ENCODE data around the gene RAB10. TPM values are rescaled to one million over a fixed set of nuclear protein-coding genes. Genes with fewer than 3 reads are reported as not detected.

Gene RAB10
- total and polyA plus RNA-seq, 2 of the 13 experiments (the other 11 are each of a cell fraction or from before 2014, with no cell fraction given) = 48.2 to 120 TPM

- TF ChIP-seq, protein P1, sequence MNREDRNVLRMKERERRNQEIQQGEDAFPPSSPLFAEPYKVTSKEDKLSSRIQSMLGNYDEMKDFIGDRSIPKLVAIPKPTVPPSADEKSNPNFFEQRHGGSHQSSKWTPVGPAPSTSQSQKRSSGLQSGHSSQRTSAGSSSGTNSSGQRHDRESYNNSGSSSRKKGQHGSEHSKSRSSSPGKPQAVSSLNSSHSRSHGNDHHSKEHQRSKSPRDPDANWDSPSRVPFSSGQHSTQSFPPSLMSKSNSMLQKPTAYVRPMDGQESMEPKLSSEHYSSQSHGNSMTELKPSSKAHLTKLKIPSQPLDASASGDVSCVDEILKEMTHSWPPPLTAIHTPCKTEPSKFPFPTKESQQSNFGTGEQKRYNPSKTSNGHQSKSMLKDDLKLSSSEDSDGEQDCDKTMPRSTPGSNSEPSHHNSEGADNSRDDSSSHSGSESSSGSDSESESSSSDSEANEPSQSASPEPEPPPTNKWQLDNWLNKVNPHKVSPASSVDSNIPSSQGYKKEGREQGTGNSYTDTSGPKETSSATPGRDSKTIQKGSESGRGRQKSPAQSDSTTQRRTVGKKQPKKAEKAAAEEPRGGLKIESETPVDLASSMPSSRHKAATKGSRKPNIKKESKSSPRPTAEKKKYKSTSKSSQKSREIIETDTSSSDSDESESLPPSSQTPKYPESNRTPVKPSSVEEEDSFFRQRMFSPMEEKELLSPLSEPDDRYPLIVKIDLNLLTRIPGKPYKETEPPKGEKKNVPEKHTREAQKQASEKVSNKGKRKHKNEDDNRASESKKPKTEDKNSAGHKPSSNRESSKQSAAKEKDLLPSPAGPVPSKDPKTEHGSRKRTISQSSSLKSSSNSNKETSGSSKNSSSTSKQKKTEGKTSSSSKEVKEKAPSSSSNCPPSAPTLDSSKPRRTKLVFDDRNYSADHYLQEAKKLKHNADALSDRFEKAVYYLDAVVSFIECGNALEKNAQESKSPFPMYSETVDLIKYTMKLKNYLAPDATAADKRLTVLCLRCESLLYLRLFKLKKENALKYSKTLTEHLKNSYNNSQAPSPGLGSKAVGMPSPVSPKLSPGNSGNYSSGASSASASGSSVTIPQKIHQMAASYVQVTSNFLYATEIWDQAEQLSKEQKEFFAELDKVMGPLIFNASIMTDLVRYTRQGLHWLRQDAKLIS (CRISPR knock-in tag; IDR thresholded peaks at IDR 0.05) = no peak
- TF ChIP-seq, protein P2, sequence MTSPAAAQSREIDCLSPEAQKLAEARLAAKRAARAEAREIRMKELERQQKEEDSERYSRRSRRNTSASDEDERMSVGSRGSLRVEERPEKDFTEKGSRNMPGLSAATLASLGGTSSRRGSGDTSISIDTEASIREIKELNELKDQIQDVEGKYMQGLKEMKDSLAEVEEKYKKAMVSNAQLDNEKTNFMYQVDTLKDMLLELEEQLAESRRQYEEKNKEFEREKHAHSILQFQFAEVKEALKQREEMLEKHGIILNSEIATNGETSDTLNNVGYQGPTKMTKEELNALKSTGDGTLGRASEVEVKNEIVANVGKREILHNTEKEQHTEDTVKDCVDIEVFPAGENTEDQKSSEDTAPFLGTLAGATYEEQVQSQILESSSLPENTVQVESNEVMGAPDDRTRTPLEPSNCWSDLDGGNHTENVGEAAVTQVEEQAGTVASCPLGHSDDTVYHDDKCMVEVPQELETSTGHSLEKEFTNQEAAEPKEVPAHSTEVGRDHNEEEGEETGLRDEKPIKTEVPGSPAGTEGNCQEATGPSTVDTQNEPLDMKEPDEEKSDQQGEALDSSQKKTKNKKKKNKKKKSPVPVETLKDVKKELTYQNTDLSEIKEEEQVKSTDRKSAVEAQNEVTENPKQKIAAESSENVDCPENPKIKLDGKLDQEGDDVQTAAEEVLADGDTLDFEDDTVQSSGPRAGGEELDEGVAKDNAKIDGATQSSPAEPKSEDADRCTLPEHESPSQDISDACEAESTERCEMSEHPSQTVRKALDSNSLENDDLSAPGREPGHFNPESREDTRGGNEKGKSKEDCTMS (CRISPR knock-in tag; conservative IDR thresholded peaks at IDR 0.05) = no peak
- 0 out of 2 replicates have a peak, but pooled peaks have one; percentile 10 for TF ChIP-seq PHF21A (CRISPR knock-in tag; IDR thresholded peaks at IDR 0.05)
- TF ChIP-seq GMEB1 (CRISPR knock-in tag; IDR thresholded peaks at IDR 0.05; ENCODE audit: borderline replicate concordance) = no peak
- TF ChIP-seq ELF3 (CRISPR knock-in tag; IDR thresholded peaks at IDR 0.05) = no peak; the same call in 1 of the 2 replicates
- no peak for TF ChIP-seq RBM39 (IDR thresholded peaks at IDR 0.05; ENCODE audit: low read depth, low read length, poor library complexity, severe bottlenecking)
- TF ChIP-seq ZGPAT (CRISPR knock-in tag; IDR thresholded peaks at IDR 0.05) = no peak
- TF ChIP-seq, protein P3, sequence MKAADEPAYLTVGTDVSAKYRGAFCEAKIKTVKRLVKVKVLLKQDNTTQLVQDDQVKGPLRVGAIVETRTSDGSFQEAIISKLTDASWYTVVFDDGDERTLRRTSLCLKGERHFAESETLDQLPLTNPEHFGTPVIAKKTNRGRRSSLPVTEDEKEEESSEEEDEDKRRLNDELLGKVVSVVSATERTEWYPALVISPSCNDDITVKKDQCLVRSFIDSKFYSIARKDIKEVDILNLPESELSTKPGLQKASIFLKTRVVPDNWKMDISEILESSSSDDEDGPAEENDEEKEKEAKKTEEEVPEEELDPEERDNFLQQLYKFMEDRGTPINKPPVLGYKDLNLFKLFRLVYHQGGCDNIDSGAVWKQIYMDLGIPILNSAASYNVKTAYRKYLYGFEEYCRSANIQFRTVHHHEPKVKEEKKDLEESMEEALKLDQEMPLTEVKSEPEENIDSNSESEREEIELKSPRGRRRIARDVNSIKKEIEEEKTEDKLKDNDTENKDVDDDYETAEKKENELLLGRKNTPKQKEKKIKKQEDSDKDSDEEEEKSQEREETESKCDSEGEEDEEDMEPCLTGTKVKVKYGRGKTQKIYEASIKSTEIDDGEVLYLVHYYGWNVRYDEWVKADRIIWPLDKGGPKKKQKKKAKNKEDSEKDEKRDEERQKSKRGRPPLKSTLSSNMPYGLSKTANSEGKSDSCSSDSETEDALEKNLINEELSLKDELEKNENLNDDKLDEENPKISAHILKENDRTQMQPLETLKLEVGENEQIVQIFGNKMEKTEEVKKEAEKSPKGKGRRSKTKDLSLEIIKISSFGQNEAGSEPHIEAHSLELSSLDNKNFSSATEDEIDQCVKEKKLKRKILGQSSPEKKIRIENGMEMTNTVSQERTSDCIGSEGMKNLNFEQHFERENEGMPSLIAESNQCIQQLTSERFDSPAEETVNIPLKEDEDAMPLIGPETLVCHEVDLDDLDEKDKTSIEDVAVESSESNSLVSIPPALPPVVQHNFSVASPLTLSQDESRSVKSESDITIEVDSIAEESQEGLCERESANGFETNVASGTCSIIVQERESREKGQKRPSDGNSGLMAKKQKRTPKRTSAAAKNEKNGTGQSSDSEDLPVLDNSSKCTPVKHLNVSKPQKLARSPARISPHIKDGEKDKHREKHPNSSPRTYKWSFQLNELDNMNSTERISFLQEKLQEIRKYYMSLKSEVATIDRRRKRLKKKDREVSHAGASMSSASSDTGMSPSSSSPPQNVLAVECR (CRISPR knock-in tag; IDR thresholded peaks at IDR 0.05; ENCODE audit: borderline replicate concordance) = no peak; the same call in 1 of the 2 replicates
- TF ChIP-seq SRSF9 (IDR thresholded peaks at IDR 0.05; ENCODE audit: borderline replicate concordance, insufficient read depth, low read depth, low read length, poor library complexity, severe bottlenecking) = no peak
- 0 out of 2 replicates have a peak, but pooled peaks have one; percentile 44 for TF ChIP-seq FOXC1 (CRISPR knock-in tag; IDR thresholded peaks at IDR 0.05; ENCODE audit: borderline replicate concordance)
- no peak for TF ChIP-seq HHEX (CRISPR knock-in tag; IDR thresholded peaks at IDR 0.05)
Measured at GRCh38 chr2:26033270-26033817, 540 bp upstream of the RAB10 start (continued).

All from HepG2 (cell line).